Stimulated activated naive CD8-positive, alpha-beta T cell treated with anti-CD3 and anti-CD28 coated beads, Interleukin-15, Interleukin-2, amounts not matched to agents 100 ng/mL and 50 ng/mL, for 24 hours (primary cell): Measurements from ENCODE around the gene ELFN2.
"Not testable (repeated sequence)": the region's sequence is repeated elsewhere in the genome, so short reads cannot be mapped to it uniquely, and the experiment has no call there.

Experiments
- H3K27ac Mint-ChIP-seq: one replicate; pipeline ENCODE4 v1.8.0; 2021; ENCODE audit warnings: mild to moderate bottlenecking, mixed read lengths
- H3K27me3 Mint-ChIP-seq: one replicate; pipeline ENCODE4 v1.8.0; 2021; ENCODE audit warnings: mixed read lengths
- H3K36me3 Mint-ChIP-seq: one replicate; pipeline ENCODE4 v1.8.0; 2021; ENCODE audit warnings: low read depth, mixed read lengths
- H3K4me1 Mint-ChIP-seq: one replicate; pipeline ENCODE4 v1.8.0; 2021; ENCODE audit warnings: low read depth, mixed read lengths
- H3K4me3 Mint-ChIP-seq: one replicate; pipeline ENCODE4 v1.8.0; 2021; ENCODE audit warnings: mild to moderate bottlenecking, mixed read lengths
- H3K9me3 Mint-ChIP-seq: one replicate; pipeline ENCODE4 v1.8.0; 2021; ENCODE audit warnings: mixed read lengths

The ELFN2 gene

GRCh38 chr22:37412495-37413250, 14.6 kb downstream of the ELFN2 start:
- Mint-ChIP-seq H3K9me3 (no peaks in the 10 kb centered on the region), H3K27me3 (peaks cover 21% of the 10 kb centered on the region), H3K36me3 (no peaks in the 10 kb centered on the region), H3K4me3 (no peak overlapping the region), H3K4me1 (peaks cover 19% of the 10 kb centered on the region), H3K27ac (no peak overlapping the region)

- H3K4me3 Mint-ChIP-seq = no peak overlapping the region
- peaks cover 13% of the 10 kb centered on the region for H3K4me1 Mint-ChIP-seq
- H3K27ac Mint-ChIP-seq = no peak overlapping the region
- H3K9me3 Mint-ChIP-seq = no peaks in the 10 kb centered on the region
- H3K27me3 Mint-ChIP-seq = peaks cover 15% of the 10 kb centered on the region
- H3K36me3 Mint-ChIP-seq = no peaks in the 10 kb centered on the region
These were observed 15.6 kb downstream of the ELFN2 start for GRCh38 chr22:37411655-37412054.

DNA sequence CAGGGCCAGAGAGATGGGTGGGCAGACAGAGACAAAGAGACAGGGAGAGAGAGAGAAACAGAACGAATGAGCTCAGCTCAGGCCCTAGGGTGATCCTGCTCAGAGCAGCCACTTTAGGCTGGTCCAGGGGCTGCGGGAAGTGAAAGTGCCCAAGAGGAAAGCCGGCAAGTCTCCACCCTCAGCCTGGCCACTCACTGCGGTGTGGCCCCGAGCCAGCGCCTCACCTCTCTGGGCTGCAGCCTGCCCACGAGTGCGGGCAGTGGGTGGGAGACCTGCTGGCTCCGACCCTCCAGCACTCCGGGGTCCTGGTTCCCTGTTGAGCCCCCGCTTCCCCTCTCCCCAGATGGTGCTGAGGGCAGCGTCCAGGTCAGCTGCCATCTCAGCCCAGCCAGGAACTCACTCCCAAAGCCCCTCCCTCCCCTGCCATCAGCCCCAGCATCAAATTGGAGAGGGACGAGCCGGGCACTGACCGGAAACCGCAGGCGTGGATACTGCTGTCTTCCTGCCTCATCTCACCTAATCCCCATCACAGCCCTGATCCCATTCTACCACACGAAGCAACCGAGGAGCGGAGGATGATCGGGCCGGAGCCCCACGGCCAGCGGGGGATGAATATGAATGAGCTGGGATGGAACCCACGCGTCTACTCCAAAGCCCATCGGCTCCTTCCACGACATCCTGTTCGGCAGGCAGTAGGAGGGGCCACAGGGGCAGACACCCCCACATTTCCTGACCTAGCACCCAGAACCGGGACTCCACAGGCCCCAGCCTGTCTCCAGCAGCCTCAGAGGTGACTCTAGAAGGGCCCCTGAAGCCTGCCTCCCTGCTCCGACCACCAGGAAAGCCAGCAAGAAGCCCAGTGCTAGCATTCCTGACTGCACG, 16.9 kb downstream of the ELFN2 start:
- H3K9me3 Mint-ChIP-seq = no peaks in the 10 kb centered on the region
- no peaks in the 10 kb centered on the region for H3K36me3 Mint-ChIP-seq
- no peak overlapping the region for H3K4me3 Mint-ChIP-seq
- peaks cover 8% of the 10 kb centered on the region for H3K27me3 Mint-ChIP-seq
- no peak overlapping the region for H3K27ac Mint-ChIP-seq
- peaks cover 5% of the 10 kb centered on the region for H3K4me1 Mint-ChIP-seq

DNA sequence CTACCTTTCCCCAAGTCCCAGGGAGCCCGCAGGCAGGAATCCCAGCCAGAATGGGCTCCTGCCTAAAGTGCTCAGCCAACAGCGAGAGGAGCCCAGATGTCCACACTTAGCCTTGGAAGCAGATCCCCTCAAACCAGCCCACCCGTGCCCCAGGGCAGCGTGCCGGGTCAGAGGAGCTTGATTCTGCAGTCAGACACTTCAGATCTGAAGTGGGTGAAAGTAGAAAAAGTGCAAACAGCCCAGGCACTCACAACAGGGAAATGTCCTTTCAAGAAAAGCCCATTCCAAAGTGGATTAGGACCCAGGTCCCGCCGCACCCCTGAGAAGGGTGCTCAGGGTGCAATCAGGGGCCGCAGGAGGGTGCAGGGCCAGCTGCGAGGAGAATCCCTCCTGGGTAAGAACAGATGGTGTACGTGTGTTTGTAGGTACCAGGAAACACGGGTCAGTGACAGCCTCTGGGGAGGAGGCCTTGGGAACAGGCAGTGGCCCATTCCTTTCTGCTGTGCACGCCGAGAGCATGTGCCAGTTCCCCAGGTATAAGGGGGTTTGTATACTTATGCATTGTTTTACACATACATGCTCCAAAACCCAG, 17.7 kb downstream of the ELFN2 start:
- H3K4me1 Mint-ChIP-seq = peaks cover 5% of the 10 kb centered on the region
- H3K36me3 Mint-ChIP-seq = no peaks in the 10 kb centered on the region
- H3K4me3 Mint-ChIP-seq = no peak overlapping the region

GRCh38 chr22:37409031-37409430, 18.2 kb downstream of the ELFN2 start:
- Mint-ChIP-seq H3K9me3 (no peaks in the 10 kb centered on the region), H3K27me3 (peaks cover 3% of the 10 kb centered on the region), H3K4me1 (peaks cover 5% of the 10 kb centered on the region), H3K27ac (no peak overlapping the region), H3K4me3 (no peak overlapping the region), H3K36me3 (no peaks in the 10 kb centered on the region)

More for the DNA sequence above, 17.7 kb downstream of the ELFN2 start:
- no peaks in the 10 kb centered on the region for H3K9me3 Mint-ChIP-seq
- peaks cover 7% of the 10 kb centered on the region for H3K27me3 Mint-ChIP-seq
- no peak overlapping the region for H3K27ac Mint-ChIP-seq

DNA sequence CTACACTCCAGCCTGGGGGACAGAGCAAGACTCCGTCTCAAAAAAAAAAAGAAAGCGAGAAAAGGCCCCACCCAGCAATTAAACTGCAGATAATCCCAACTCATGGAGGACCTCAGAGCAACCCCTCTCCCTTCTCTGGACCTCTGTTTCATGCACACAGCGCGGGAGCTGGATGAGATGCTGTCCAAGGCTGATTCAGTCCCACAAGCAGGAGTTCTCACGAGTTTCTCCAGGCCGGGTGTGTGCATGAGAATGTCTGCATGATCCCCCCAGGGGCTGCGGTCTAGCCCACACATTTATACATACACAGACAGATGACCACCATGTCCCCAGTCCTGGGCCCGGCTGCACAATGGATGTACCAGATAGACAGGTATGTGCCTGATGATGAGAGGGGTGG, 19.4 kb downstream of the ELFN2 start:
- H3K4me1 Mint-ChIP-seq = peaks cover 5% of the 10 kb centered on the region
- H3K27ac Mint-ChIP-seq = no peak overlapping the region
- no peak overlapping the region for H3K4me3 Mint-ChIP-seq
- no peaks in the 10 kb centered on the region for H3K27me3 Mint-ChIP-seq
- H3K9me3 Mint-ChIP-seq = no peaks in the 10 kb centered on the region
- no peaks in the 10 kb centered on the region for H3K36me3 Mint-ChIP-seq

DNA sequence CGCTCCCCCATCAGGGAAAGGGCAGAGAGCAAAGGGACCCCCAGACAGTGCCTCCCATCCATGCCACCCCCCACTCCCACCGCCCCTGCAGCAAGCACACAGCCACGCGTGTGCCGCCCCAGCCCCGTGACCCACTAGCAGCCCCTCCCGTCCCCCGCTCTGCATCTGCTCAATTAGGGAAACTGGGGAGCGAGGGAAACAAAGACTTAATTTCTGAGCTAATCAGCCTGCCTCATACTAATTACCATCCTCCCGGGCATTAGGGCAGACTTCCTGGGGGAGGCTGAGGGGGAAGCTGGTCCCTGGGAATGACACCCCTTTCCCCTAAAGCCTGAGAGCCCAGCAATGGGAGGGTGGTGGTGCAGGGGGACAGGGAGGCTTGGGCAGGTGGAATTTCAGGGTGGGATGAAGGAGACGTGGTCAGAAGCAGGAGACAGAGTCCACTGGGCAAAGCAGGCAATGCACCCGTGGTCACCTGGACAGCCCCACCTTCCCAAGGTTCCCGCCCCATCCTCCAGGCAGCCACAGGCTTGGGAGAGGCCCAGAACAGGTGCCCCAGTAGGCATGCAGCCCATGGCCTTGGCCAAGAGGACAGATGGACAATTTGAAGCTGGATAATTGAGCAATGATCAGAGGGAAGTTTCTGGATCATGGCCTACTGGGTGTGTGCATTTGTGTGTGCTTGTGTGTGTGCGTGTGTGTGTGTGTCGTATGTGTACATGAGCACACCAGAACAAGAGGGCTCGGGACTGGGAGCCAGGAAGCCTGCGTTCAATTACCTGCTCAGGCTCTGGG, 20.6 kb downstream of the ELFN2 start:
- Mint-ChIP-seq H3K27ac (no peak overlapping the region), H3K9me3 (no peaks in the 10 kb centered on the region), H3K36me3 (no peaks in the 10 kb centered on the region), H3K4me1 (peaks cover 5% of the 10 kb centered on the region), H3K4me3 (no peak overlapping the region), H3K27me3 (no peaks in the 10 kb centered on the region)

DNA sequence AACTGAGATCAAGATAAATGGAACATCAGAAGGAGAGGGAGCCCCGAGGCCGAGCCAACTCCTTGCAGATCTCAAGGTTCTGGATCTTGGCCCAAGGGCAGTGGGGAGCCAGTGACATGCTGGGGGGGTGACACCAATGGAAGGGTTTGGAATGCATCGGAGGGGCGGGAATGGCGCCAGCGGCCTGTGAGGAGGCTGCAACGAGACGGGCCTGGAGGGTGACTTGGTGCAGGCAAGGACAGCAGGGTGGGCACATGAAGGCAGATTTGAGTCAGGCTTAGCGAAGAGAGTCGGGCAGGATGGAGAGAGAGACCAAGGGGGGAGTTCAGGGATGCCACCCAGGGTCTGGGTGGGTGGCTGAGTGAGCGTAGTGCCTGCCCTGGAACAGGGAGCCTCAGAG, 23.2 kb downstream of the ELFN2 start:
- no peak overlapping the region for H3K4me3 Mint-ChIP-seq
- H3K36me3 Mint-ChIP-seq = no peaks in the 10 kb centered on the region
- no peaks in the 10 kb centered on the region for H3K4me1 Mint-ChIP-seq
- H3K27ac Mint-ChIP-seq = no peak overlapping the region
- no peaks in the 10 kb centered on the region for H3K9me3 Mint-ChIP-seq
- no peaks in the 10 kb centered on the region for H3K27me3 Mint-ChIP-seq

DNA sequence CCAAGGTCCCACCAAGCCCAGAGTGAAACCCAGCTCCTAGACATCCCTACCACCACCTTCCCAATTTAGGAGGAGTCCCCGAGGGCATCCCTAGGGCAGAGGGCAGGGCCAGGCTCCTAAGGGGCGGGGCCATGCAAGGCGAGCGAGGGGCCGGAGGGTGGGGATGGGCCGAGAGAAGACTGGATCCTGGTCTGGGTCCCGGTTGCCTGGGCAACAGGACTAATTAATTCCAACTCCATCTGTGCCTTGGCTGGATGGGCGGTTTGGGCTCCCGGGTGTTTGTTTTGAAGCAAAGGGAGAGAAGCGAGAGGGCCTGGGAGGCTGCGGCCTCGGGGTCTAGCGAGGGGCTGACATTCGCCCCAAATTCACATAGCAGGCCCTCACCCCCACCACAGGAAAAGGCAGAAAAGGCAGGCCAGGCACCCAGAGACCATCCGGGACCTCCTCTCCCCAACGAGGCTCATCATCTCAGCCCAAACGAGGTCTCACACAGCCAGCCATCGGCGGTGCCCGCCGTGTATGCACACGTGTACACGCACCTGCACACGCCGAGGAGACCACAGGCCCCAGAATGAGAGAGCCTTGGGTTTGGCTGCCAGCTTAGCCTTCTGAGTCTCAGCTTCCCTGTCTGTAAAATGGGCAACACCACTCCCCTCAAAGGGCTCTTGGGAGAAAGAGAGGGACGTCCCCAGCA, 23.9 kb downstream of the ELFN2 start:
- H3K4me3 Mint-ChIP-seq = no peak overlapping the region
- H3K27ac Mint-ChIP-seq = no peak overlapping the region
- H3K36me3 Mint-ChIP-seq = no peaks in the 10 kb centered on the region
- no peaks in the 10 kb centered on the region for H3K27me3 Mint-ChIP-seq
- H3K4me1 Mint-ChIP-seq = no peaks in the 10 kb centered on the region
- no peaks in the 10 kb centered on the region for H3K9me3 Mint-ChIP-seq

- no peak overlapping the region for H3K27ac Mint-ChIP-seq
- no peaks in the 10 kb centered on the region for H3K27me3 Mint-ChIP-seq
- H3K4me3 Mint-ChIP-seq = no peak overlapping the region
These were observed 25.1 kb downstream of the ELFN2 start for GRCh38 chr22:37402184-37402506.

GRCh38 chr22:37401401-37402183, 25.7 kb downstream of the ELFN2 start:
- Mint-ChIP-seq H3K27ac (no peak overlapping the region), H3K36me3 (no peaks in the 10 kb centered on the region), H3K4me1 (no peaks in the 10 kb centered on the region), H3K9me3 (no peaks in the 10 kb centered on the region), H3K27me3 (no peaks in the 10 kb centered on the region), H3K4me3 (no peak overlapping the region)

More at GRCh38 chr22:37402184-37402506, 25.1 kb downstream of the ELFN2 start:
- H3K9me3 Mint-ChIP-seq = no peaks in the 10 kb centered on the region
- H3K4me1 Mint-ChIP-seq = no peaks in the 10 kb centered on the region
- no peaks in the 10 kb centered on the region for H3K36me3 Mint-ChIP-seq

- H3K9me3 Mint-ChIP-seq = no peaks in the 10 kb centered on the region
- no peaks in the 10 kb centered on the region for H3K27me3 Mint-ChIP-seq
- no peak overlapping the region for H3K27ac Mint-ChIP-seq
- no peaks in the 10 kb centered on the region for H3K4me1 Mint-ChIP-seq
- H3K4me3 Mint-ChIP-seq = no peak overlapping the region
- H3K36me3 Mint-ChIP-seq = no peaks in the 10 kb centered on the region
These were observed 26.6 kb downstream of the ELFN2 start for GRCh38 chr22:37400719-37401118.

GRCh38 chr22:37399457-37399856, 27.8 kb downstream of the ELFN2 start:
- not testable (repeated sequence) for H3K9me3 Mint-ChIP-seq, H3K27me3 Mint-ChIP-seq, H3K36me3 Mint-ChIP-seq, H3K27ac Mint-ChIP-seq, H3K4me3 Mint-ChIP-seq, H3K4me1 Mint-ChIP-seq

DNA sequence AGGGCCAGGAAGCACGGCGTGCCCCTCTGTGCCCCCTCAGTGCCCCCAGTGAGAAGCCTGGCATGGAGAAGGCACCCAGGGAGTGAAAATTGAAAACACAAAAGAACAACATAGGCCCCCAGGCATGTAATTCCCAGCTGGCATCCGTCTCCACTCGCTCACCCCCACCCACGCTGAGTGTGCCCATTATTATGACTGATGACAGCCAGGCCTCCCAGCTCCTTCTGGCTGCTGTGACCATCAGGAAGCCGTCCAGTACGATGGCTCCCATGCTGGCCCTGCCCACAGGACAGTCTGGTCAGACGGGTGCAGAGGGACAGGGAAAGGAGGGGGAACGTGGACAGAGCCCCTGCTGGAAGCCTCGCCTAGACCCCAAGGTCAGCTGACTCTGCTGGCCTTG, 30.1 kb downstream of the ELFN2 start:
- Mint-ChIP-seq H3K27me3 (no peaks in the 10 kb centered on the region), H3K4me3 (no peak overlapping the region), H3K4me1 (no peaks in the 10 kb centered on the region), H3K36me3 (no peaks in the 10 kb centered on the region), H3K27ac (no peak overlapping the region), H3K9me3 (no peaks in the 10 kb centered on the region)
